Neutrophil (primary cell): Measurements from ENCODE around the gene NPAS3.

Experiments used
- H3K27ac ChIP-seq: fragments of 200-600 bp; sonication (generic); 2 replicates; pipeline ENCODE4 v1.5.1; 2016; ENCODE audit warnings: mild to moderate bottlenecking, moderate library complexity
- H3K27me3 ChIP-seq: fragments of 200-600 bp; sonication (generic); 2 replicates; pipeline ENCODE4 v1.6.0; 2016; ENCODE audit warnings: mild to moderate bottlenecking
- H3K36me3 ChIP-seq: fragments of 200-600 bp; sonication (generic); 2 replicates; pipeline ENCODE4 v1.5.1; 2017
- H3K4me1 ChIP-seq, 2 experiments: fragments of 200-600 bp in 1 of 2; sonication (generic) in 1 of 2; 1 replicate in 1 of 2; 2 replicates in 1 of 2; pipeline versions ENCODE4 v1.5.1 to v1.6.1; 2013 to 2016; ENCODE audit warnings: low read depth in 1 of 2, low read length in 1 of 2, mild to moderate bottlenecking in 1 of 2, moderate library complexity in 1 of 2; ENCODE audit not compliant: control insufficient read depth in 1 of 2, insufficient read depth in 1 of 2
- H3K4me3 ChIP-seq, 2 experiments: fragments of 200-600 bp in 1 of 2; sonication (generic) in 1 of 2; 1 replicate in 1 of 2; 2 replicates in 1 of 2; pipeline ENCODE4 v1.5.1; 2013 to 2016; ENCODE audit warnings: low read depth in 1 of 2, low read length in 1 of 2, mild to moderate bottlenecking in 1 of 2, moderate library complexity in 1 of 2
- H3K9me3 ChIP-seq: fragments of 200-600 bp; sonication (generic); 2 replicates; pipeline ENCODE4 v1.5.1; 2016
- CTCF ChIP-seq: fragments of 200-600 bp; sonication (generic); IDR thresholded peaks from 2 replicates; pipeline ENCODE4 v1.5.1; 2016; ENCODE audit warnings: antibody characterized with exemption

Gene NPAS3

GRCh38 chr14:33331176-33331949 is 392.7 kb downstream of the NPAS3 start:
- no peak for TF ChIP-seq CTCF
- no peaks in the 10 kb centered on the region for H3K27me3 ChIP-seq
- H3K4me1 ChIP-seq: no peaks in the 10 kb centered on the region
- H3K4me3 ChIP-seq: no peak overlapping the region
- H3K9me3 ChIP-seq: no peaks in the 10 kb centered on the region
- no peak overlapping the region for H3K27ac ChIP-seq
- no peaks in the 10 kb centered on the region for H3K36me3 ChIP-seq

GRCh38 chr14:33332497-33332896 is 393.8 kb downstream of the NPAS3 start:
- no peaks in the 10 kb centered on the region for H3K27me3 ChIP-seq
- H3K4me1 ChIP-seq: no peaks in the 10 kb centered on the region
- no peaks in the 10 kb centered on the region for H3K9me3 ChIP-seq
- H3K36me3 ChIP-seq: no peaks in the 10 kb centered on the region
- no peak overlapping the region for H3K27ac ChIP-seq
- no peak overlapping the region for H3K4me3 ChIP-seq
- TF ChIP-seq CTCF: no peak

GRCh38 chr14:33335366-33335765 is 396.7 kb downstream of the NPAS3 start:
- no peaks in the 10 kb centered on the region for H3K9me3 ChIP-seq
- no peaks in the 10 kb centered on the region for H3K36me3 ChIP-seq
- H3K4me1 ChIP-seq: no peaks in the 10 kb centered on the region
- no peaks in the 10 kb centered on the region for H3K27me3 ChIP-seq
- no peak overlapping the region for H3K4me3 ChIP-seq
- no peak for TF ChIP-seq CTCF
- H3K27ac ChIP-seq: no peak overlapping the region

- TF ChIP-seq CTCF: no peak
- no peak overlapping the region for H3K4me3 ChIP-seq
- H3K36me3 ChIP-seq: no peaks in the 10 kb centered on the region
- H3K9me3 ChIP-seq: no peaks in the 10 kb centered on the region
- no peaks in the 10 kb centered on the region for H3K4me1 ChIP-seq
- no peaks in the 10 kb centered on the region for H3K27me3 ChIP-seq
- no peak overlapping the region for H3K27ac ChIP-seq
Measured at GRCh38 chr14:33342299-33342974, 403.8 kb downstream of the NPAS3 start.

- H3K27me3 ChIP-seq: no peaks in the 10 kb centered on the region
- no peaks in the 10 kb centered on the region for H3K9me3 ChIP-seq
- H3K4me3 ChIP-seq: no peak overlapping the region
- no peaks in the 10 kb centered on the region for H3K4me1 ChIP-seq
- H3K36me3 ChIP-seq: no peaks in the 10 kb centered on the region
- no peak overlapping the region for H3K27ac ChIP-seq
- TF ChIP-seq CTCF: no peak
Measured at GRCh38 chr14:33343016-33343415, 404.3 kb downstream of the NPAS3 start.
